Subcutaneous abdominal adipose tissue (tissue), 5 donors: ENCODE data around the gene YTHDC1.

Source experiments
- H3K27ac ChIP-seq: one replicate; pipeline ENCODE4 v1.7.0; 2013; ENCODE audit warnings: low read depth, mild to moderate bottlenecking, inconsistent platforms, low read length, moderate library complexity
- H3K27me3 ChIP-seq, 5 donors: one replicate each; pipeline ENCODE4 v1.7.0; 2013; ENCODE audit warnings: low read length in 5 of 5, inconsistent platforms in 1 of 5; ENCODE audit not compliant: control insufficient read depth in 5 of 5, insufficient read depth in 4 of 5
- H3K36me3 ChIP-seq, 5 donors: one replicate each; pipeline ENCODE4 v1.7.0; 2013; ENCODE audit warnings: low read length in 5 of 5; ENCODE audit not compliant: control insufficient read depth in 5 of 5, insufficient read depth in 5 of 5
- H3K4me1 ChIP-seq, 5 donors: one replicate each; pipeline ENCODE4 v1.7.0; 2013; ENCODE audit warnings: low read length in 5 of 5, mild to moderate bottlenecking in 3 of 5, moderate library complexity in 1 of 5; ENCODE audit not compliant: control insufficient read depth in 5 of 5, insufficient read depth in 5 of 5
- H3K4me3 ChIP-seq, 5 donors: one replicate each; pipeline ENCODE4 v1.7.0; 2013; ENCODE audit warnings: low read length in 5 of 5, low read depth in 1 of 5
- H3K9ac ChIP-seq, 5 donors: one replicate each; pipeline ENCODE4 v1.7.0; 2013; ENCODE audit warnings: low read length in 5 of 5, mild to moderate bottlenecking in 4 of 5, moderate library complexity in 3 of 5
- H3K9me3 ChIP-seq, 5 donors: one replicate each; pipeline ENCODE4 v1.7.0; 2013; ENCODE audit warnings: low read length in 5 of 5; ENCODE audit not compliant: control insufficient read depth in 5 of 5
- donor health status: healthy.
- donor health status: healthy.
- donor health status: healthy.
- donor health status: healthy.
- donor health status: healthy.

The YTHDC1 gene

GRCh38 chr4:68360231-68360968 lies 10.5 kb upstream of the YTHDC1 start:
- Histone ChIP-seq H3K9me3 (no peaks in the 10 kb centered on the region), H3K4me1 (no peaks in the 10 kb centered on the region), H3K27me3 (no peaks in the 10 kb centered on the region), H3K36me3 (no peaks in the 10 kb centered on the region), H3K27ac (no peak overlapping the region), H3K4me3 (no peak overlapping the region), H3K9ac (no peak overlapping the region)

GRCh38 chr4:68359508-68359907 lies 9.6 kb upstream of the YTHDC1 start:
- Histone ChIP-seq H3K27me3 (no peaks in the 10 kb centered on the region), H3K4me1 (no peaks in the 10 kb centered on the region), H3K9me3 (no peaks in the 10 kb centered on the region), H3K9ac (no peak overlapping the region), H3K36me3 (no peaks in the 10 kb centered on the region), H3K27ac (no peak overlapping the region), H3K4me3 (no peak overlapping the region)

GRCh38 chr4:68358988-68359387 lies 9.1 kb upstream of the YTHDC1 start:
- Histone ChIP-seq H3K4me3 (no peak overlapping the region), H3K4me1 (no peaks in the 10 kb centered on the region), H3K27ac (no peak overlapping the region), H3K36me3 (no peaks in the 10 kb centered on the region), H3K27me3 (no peaks in the 10 kb centered on the region), H3K9me3 (no peaks in the 10 kb centered on the region), H3K9ac (no peak overlapping the region)

- no peaks in the 10 kb centered on the region for H3K36me3 ChIP-seq
These were observed 2.9 kb upstream of the YTHDC1 start for GRCh38 chr4:68352791-68353190.

GRCh38 chr4:68349279-68349648 lies 626 bp downstream of the YTHDC1 start:
- Histone ChIP-seq H3K4me3 (peak overlapping the region; percentile 89 to 97 (median 94)), H3K27me3 (no peaks in the 10 kb centered on the region), H3K9me3 (no peaks in the 10 kb centered on the region), H3K36me3 (no peaks in the 10 kb centered on the region), H3K27ac (peak overlapping the region; percentile 97), H3K4me1 (peaks cover 0 to 44% (median 41%) of the 10 kb centered on the region in 5 donors), H3K9ac (peak overlapping the region; percentile 91 to 99 (median 97))

More at GRCh38 chr4:68352791-68353190, 2.9 kb upstream of the YTHDC1 start:
- H3K27ac ChIP-seq = no peak overlapping the region
- H3K9ac ChIP-seq = no peak overlapping the region
- H3K9me3 ChIP-seq = no peaks in the 10 kb centered on the region
- H3K4me3 ChIP-seq = no peak overlapping the region
- no peaks in the 10 kb centered on the region for H3K27me3 ChIP-seq
- H3K4me1 ChIP-seq = peaks cover 0 to 17% (median 16%) of the 10 kb centered on the region in 5 donors

- peak overlapping the region; percentile 97 for H3K27ac ChIP-seq
- no peaks in the 10 kb centered on the region for H3K36me3 ChIP-seq
- peak overlapping the region; percentile 89 to 97 (median 94) for H3K4me3 ChIP-seq
- no peaks in the 10 kb centered on the region for H3K9me3 ChIP-seq
- peak overlapping the region; percentile 91 to 99 (median 97) for H3K9ac ChIP-seq
- peaks cover 0 to 49% (median 46%) of the 10 kb centered on the region in 5 donors for H3K4me1 ChIP-seq
- no peaks in the 10 kb centered on the region for H3K27me3 ChIP-seq
These were observed 1.3 kb downstream of the YTHDC1 start for GRCh38 chr4:68348577-68348976.

- H3K9ac ChIP-seq = peak overlapping the region in 4 of 5 donors; percentile 91 to 99 (median 98)
- peak overlapping the region; percentile 97 for H3K27ac ChIP-seq
- peaks cover 0 to 51% (median 46%) of the 10 kb centered on the region in 5 donors for H3K4me1 ChIP-seq
- H3K4me3 ChIP-seq = peak overlapping the region; percentile 89 to 97 (median 94)
- no peaks in the 10 kb centered on the region for H3K9me3 ChIP-seq
- no peaks in the 10 kb centered on the region for H3K27me3 ChIP-seq
- H3K36me3 ChIP-seq = no peaks in the 10 kb centered on the region
These were observed 2.0 kb downstream of the YTHDC1 start for GRCh38 chr4:68347845-68348244.

- Histone ChIP-seq H3K27me3 (no peaks in the 10 kb centered on the region), H3K9me3 (no peaks in the 10 kb centered on the region), H3K9ac (no peak overlapping the region), H3K27ac (no peak overlapping the region), H3K4me1 (peaks cover 0 to 60% (median 54%) of the 10 kb centered on the region in 5 donors), H3K4me3 (peak overlapping the region in 1 of 5 donors; percentile 94), H3K36me3 (no peaks in the 10 kb centered on the region)
These were observed 3.4 kb downstream of the YTHDC1 start for GRCh38 chr4:68346461-68346860.

GRCh38 chr4:68344785-68345184 lies 5.1 kb downstream of the YTHDC1 start:
- Histone ChIP-seq H3K9me3 (no peaks in the 10 kb centered on the region), H3K9ac (no peak overlapping the region), H3K27ac (peak overlapping the region; percentile 13), H3K36me3 (no peaks in the 10 kb centered on the region), H3K27me3 (no peaks in the 10 kb centered on the region), H3K4me3 (no peak overlapping the region), H3K4me1 (peaks cover 0 to 66% (median 58%) of the 10 kb centered on the region in 5 donors)

- peaks cover 0 to 73% (median 65%) of the 10 kb centered on the region in 5 donors for H3K4me1 ChIP-seq
These were observed 5.8 kb downstream of the YTHDC1 start for GRCh38 chr4:68344049-68344448.

More at GRCh38 chr4:68344049-68344448, 5.8 kb downstream of the YTHDC1 start:
- Histone ChIP-seq H3K9ac (no peak overlapping the region), H3K4me3 (no peak overlapping the region), H3K36me3 (no peaks in the 10 kb centered on the region), H3K27ac (peak overlapping the region; percentile 13), H3K27me3 (no peaks in the 10 kb centered on the region), H3K9me3 (no peaks in the 10 kb centered on the region)
